GM08714 (cell line): Measurements from ENCODE around the gene COMP.

Experiments used
- H3K4me3 ChIP-seq: fragments of 200-500 bp; sonication (Bioruptor generic); 2 replicates; pipeline ENCODE4 v1.5.1; 2014; ENCODE audit warnings: mild to moderate bottlenecking, low read length, inconsistent platforms
- ZNF274 ChIP-seq: IDR thresholded peaks from 2 replicates; pipeline ENCODE4 v1.6.1; 2012; ENCODE audit warnings: mild to moderate bottlenecking, low read depth, low read length

Gene COMP

DNA sequence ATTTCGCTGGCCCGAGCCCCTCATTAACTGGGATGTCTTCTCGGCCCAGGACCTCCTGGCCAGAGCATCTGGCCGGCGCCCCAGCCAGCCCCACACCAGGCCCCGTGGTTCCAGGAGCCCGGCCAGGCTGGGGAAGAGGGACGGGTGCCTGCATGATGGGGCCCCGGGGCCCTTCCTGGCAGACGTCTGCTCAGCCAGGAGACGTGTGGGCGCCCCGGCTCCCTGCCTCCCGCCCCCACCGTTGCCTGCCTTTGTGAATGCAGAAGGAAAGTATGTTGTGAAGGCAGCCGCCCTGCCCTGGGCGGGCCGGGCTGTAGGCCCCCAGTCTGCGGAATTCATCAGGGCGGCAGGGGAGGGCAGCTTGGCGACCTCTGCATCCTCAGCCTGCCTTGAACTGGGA, 4.4 kb upstream of the COMP start:
- H3K4me3 ChIP-seq = no peak overlapping the region
- TF ChIP-seq ZNF274 = no peak

DNA sequence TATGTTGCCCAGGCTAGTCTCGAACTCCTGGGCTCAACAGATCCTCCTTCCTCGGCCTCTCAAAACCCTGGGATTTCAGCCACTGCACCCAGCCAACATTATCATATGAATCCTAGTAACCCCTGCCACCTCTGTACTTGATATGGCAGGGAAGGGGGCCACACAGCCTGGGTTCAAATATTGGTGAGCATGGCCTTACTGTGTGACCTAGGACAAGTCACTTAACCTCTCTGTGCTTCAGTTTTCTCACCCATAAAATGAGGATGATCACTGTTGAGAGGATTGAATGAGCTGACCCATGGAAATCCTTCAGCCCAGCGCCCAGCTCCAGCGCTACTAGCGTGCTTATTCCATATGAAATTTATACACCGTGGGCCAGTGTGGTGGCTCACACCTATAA, 3.6 kb upstream of the COMP start:
- H3K4me3 ChIP-seq = no peak overlapping the region
- no peak for TF ChIP-seq ZNF274

DNA sequence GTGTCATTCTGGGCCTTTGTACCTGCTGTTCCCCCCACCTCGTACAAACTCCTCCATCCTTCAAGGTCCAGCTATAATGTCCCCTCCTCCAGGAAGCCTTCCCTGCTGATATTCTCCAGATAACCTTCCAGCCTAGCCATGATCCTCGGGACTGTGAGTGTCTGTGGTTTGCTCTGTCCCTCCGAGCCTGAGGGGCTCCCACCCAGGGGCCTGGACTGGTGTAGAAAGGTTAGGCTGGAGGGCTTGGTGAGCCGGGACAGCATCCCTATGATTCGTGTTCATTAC, 2.9 kb upstream of the COMP start:
- no peak for TF ChIP-seq ZNF274

DNA sequence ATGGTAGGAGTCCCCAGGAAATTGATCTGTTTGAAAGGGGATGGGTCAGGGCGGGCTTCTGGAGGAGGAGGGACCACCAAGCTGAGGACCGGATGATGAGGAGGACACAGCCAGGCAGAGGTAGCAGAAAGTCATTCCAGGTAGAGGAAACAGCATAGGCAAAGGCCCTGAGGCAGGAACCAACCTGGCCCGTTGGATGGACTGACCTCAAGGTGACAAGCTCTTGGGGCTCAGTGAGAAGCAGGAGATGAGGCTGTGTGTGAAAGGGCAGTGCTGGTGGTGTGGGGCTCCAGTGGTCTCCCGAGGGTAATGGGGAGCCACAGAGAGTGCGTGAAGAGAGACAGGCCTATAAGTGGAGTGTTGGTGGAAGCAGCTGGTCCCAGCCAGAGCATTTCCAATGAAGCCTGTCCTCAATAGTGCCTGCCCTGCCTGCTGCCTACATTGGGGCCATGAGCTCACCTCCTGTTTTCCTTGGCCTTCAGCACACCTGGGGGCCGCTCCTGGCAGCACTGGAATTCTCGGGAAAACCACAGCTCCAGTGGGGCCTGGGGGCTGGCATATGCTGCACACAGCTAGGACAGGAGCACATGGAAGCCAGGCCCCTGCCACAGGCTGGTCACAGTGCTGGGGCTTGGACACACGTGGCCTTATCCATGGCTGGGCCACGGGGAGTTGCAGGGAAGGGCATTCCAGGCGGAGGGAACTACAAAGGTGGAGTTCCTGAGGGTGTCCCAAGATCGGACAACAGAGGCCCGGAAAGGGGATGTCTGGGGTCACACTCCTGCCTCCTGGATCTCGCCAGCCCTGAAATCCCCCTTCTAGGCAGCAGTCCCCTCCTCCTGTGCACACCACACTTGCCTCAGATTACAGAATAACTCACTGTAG, 2.3 kb upstream of the COMP start:
- no peak for TF ChIP-seq ZNF274
- H3K4me3 ChIP-seq = no peak overlapping the region

More for the DNA sequence above, 2.9 kb upstream of the COMP start:
- H3K4me3 ChIP-seq = no peak overlapping the region

DNA sequence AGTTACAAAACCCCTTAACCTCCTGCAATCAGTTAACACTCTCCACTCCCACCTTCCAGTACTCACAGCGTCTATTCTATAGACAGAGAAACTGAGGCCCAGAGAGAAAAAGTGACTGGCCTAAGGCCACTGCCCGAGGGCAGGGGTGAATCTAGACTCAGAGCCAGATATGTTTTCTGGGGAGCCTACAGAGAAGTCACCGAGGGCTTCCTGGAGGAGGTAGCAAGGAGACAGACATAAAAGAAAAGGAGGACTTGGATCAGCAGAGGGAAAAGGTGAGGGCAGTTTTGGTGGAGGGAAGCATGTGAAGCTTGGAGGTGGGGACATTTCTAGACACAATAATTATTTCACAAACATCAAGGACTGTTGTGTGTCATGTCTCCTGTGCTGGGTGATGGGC, 1.6 kb upstream of the COMP start:
- no peak for TF ChIP-seq ZNF274
- no peak overlapping the region for H3K4me3 ChIP-seq

DNA sequence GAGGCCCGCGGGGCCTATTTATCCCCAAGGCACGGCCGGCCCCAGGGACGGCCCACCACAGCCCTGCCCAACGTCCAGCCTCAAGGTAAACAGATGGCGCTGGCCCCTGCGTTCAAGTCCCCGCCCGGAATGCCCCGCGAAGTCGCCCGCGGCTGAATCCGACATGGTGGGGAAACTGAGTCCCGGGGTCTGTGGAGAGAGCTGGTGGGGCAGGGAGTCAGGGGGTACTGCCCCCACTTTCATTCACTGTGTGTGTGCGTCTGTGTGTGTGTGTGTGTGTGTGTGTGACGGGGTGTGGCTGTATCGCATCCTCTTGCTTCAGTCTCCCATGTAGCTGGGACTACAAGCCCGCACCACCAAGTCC, 192 bp upstream of the COMP start:
- H3K4me3 ChIP-seq = no peak overlapping the region
- no peak for TF ChIP-seq ZNF274

DNA sequence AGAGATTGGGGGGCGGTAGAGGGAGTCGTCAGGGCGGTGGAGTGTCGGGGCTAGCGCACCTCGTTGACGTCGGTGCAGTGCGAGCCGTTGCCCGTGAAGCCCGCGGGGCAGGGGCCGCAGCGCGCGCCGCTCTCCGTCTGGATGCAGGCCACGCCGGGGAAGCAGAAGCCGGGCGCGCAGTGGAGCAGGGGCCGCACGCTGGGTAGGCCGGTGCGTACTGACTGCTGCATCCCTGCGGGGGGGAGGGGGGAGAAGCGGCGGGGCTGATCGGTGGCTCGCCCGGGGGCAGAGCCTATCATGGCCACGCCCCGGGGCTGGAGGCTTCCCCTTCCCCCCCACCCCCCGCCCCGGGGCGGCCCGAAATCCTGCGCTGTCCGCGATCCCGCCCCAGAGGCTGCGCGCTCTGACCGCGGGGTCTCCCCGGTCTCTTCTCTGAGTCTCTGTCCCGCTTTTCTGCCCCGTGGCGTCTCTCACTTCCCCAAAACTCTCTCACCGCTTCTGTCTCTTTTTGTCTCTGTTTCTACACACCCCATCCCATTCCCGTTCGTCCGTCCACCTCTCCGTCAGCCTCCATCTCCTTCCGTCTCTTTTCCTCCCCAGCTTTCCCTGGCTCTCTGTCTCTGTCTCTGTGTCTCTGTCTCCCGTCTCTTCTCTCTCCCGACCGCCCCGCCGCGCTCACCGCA, 1.1 kb downstream of the COMP start:
- H3K4me3 ChIP-seq = no peak overlapping the region
- no peak for TF ChIP-seq ZNF274

DNA sequence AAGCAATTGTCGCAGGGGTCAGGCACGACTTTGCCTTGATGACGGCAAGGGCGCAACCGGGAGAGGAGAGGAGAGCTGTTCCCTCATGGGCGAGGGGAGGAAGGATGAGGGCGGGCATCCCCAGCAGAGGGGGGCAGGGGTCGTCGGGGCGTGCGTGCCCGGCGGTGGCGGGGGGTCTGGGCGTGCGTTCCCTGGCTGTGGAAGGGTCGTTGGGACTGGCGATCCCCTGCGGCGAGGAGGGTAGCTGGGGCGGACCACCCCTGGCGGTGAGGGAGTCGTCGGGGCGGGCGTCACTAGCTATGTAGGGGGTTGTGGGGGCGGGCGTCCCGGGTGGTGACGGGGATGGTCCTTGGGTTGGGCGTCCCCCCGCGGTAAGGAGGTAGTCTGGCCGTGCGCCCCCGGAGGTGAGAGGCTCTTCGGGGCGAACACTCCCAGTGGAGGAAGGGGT, 1.7 kb downstream of the COMP start:
- no peak for TF ChIP-seq ZNF274
- no peak overlapping the region for H3K4me3 ChIP-seq

DNA sequence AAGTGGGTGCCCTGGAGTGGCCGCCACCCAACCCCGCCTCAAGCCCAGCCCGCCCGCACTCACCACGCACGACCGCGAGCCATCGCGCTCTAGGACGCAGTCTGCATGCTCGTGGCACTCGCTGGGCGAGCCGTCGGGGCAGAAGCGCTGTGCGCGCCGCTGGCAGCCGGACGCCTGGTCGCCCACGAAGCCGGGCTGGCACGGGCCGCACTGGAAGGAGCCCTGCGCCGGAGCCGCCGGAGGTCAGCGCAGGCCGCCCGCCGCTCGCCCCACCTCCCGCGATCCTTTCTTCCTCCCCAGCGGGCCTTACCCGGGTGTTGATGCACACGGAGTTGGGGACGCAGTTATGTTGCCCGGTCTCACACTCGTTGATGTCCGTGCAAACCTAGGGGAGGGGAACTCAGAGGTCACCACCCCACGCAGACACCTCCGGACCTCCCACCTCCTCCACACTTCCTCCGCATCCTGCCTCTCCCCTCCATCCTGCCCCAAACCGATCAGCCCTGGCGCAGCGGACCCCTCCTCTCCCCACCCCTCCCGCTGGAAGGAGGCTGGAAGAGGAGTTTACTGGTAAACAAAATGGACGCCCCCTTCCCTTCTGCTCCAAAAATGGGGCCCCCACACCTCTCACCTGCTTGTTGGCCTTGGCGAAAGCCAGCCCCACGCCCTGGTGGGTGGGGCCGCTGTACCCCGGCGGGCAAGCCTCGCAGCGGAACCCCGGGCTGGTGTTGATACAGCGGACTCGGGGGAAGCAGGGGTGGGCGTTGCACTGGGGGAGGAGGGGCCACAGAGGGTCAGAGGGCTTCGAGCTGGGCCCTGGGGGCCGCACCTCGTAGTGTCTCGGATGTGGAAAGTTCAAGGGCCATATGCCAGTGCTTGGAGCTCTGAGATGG, 2.3 kb downstream of the COMP start:
- H3K4me3 ChIP-seq = no peak overlapping the region
- no peak for TF ChIP-seq ZNF274

DNA sequence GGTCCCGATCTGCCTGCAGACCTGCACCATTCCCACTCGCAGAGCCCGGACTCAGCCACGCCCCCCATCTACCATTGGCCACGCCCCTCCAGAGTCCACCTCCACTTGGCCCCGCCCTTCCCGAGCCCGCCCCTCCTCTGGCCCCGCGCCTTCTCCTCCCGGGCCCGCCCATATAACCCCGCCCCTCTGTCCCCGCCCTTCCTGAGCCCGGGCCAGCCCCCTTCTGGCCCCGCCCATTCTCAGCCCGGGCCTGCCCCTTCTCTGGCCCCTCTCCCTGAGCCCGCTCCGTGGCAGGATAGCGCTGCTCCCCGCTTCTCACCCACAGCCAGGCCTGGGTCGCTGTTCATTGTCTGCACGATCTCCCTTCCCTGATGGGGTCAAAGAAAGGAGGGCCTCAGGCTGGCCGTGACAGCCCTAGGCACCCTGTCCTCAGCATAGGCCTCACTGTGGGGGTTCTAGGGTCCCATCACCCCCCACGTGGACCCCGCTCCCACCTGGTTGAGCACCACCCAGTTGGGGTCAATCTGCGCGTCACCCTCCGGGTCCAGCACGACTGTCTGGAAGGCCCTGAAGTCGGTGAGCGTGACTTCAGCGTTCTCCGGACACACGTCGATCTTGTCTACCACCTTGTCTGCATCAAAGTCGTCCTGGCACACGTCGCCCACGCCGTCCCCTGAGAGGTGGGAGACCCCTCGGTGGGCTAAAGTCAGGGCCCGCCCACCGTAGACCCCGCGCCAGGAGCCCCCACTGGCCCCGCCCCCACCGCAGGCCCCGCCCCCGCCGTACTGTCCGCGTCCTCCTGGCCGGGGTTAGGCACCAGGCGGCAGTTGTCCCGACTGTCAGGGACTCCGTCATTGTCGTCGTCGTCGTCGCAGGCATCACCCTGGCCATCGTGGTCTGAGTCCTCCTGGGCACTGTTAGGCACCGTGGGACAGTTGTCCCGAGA, 5.7 kb downstream of the COMP start:
- TF ChIP-seq ZNF274 = no peak
- H3K4me3 ChIP-seq = no peak overlapping the region

DNA sequence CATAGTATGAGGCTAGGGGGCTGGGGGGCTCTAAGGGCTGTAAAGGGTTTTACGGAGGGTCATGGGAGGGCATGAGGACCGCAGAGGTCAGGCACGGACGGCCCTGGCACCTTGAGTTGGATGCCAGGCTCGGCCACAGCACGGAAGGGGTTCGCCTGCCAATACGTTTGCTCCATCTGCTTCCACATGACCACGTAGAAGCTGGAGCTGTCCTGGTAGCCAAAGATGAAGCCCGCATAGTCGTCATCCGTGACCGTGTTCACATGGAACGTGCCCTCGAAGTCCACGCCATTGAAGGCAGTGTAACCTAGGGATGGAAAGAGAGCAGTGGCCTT, 6.4 kb downstream of the COMP start:
- TF ChIP-seq ZNF274 = no peak
- no peak overlapping the region for H3K4me3 ChIP-seq

DNA sequence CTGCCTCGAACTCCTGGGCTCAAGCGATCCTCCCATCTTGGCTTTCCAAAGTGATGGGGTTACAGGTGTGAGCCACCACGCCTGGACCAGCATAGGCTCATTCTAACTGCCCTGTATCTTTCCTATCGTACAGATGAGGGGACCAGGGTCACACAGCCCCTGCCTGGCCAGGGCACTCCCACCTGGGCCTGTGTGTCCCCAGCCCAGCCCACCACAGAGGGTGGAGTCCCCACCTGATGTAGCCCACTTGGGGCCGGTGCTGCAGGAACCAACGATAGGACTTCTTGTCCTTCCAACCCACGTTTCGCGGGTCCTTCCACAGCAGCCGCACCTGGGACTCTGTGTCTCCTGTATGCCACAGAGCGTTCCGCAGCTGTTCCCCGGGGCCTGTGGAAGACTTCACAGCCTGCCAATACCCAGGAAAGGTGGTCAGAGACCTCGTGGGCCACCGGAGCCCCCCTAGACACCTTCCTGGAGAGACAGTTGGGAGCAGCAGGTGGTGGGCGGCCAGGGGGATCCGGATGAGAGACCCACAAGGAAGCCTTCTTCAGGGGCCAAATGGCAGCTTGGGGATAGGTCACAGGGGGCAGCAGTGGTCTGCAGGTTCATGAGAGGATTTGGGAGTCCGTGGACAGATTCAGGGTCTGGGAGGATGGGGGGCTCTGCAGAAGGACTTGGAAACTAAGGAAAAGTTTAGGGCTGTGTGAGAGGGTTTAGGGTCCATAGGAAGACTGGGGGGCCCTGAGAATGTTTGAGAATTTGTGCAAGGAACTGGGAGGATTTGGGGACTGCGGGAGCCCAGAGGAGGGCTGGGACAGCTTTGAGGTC, 6.9 kb downstream of the COMP start:
- TF ChIP-seq ZNF274 = no peak

More for the DNA sequence above, 6.9 kb downstream of the COMP start:
- H3K4me3 ChIP-seq = no peak overlapping the region
